Ectodermal cell (in vitro differentiated cells): Measurements from ENCODE around the gene KLF12.

ENCODE experiments used
- H3K27ac ChIP-seq: 2 replicates; pipeline ENCODE4 v1.7.0; 2013; ENCODE audit warnings: mild to moderate bottlenecking, low read depth, low read length; ENCODE audit not compliant: insufficient read depth, poor library complexity, severe bottlenecking
- H3K27me3 ChIP-seq: 2 replicates; pipeline ENCODE4 v1.7.0; 2013; ENCODE audit warnings: mild to moderate bottlenecking, low read length; ENCODE audit not compliant: insufficient read depth, control insufficient read depth, poor library complexity, severe bottlenecking
- H3K36me3 ChIP-seq: one replicate; pipeline ENCODE4 v1.7.0; 2013; ENCODE audit warnings: low read length; ENCODE audit not compliant: control insufficient read depth, insufficient read depth
- H3K4me1 ChIP-seq: one replicate; pipeline ENCODE4 v1.7.0; 2013; ENCODE audit warnings: low read length; ENCODE audit not compliant: control insufficient read depth, insufficient read depth
- H3K4me3 ChIP-seq: 2 replicates; pipeline ENCODE4 v1.7.0; 2013; ENCODE audit warnings: low read depth, low read length, control low read depth; ENCODE audit not compliant: insufficient read depth
- H3K9me3 ChIP-seq: 2 replicates; pipeline ENCODE4 v1.7.0; 2013; ENCODE audit warnings: mild to moderate bottlenecking, low read length, moderate library complexity; ENCODE audit not compliant: control insufficient read depth
- WGBS, 2 experiments: methylation state at CpG; one replicate each; pipeline ENCODE4 v1.1.7; 2013; ENCODE audit warnings: missing lambda C conversion rate in 2 of 2; 5-methylcytosine and 5-hydroxymethylcytosine counted together

Gene KLF12

DNA sequence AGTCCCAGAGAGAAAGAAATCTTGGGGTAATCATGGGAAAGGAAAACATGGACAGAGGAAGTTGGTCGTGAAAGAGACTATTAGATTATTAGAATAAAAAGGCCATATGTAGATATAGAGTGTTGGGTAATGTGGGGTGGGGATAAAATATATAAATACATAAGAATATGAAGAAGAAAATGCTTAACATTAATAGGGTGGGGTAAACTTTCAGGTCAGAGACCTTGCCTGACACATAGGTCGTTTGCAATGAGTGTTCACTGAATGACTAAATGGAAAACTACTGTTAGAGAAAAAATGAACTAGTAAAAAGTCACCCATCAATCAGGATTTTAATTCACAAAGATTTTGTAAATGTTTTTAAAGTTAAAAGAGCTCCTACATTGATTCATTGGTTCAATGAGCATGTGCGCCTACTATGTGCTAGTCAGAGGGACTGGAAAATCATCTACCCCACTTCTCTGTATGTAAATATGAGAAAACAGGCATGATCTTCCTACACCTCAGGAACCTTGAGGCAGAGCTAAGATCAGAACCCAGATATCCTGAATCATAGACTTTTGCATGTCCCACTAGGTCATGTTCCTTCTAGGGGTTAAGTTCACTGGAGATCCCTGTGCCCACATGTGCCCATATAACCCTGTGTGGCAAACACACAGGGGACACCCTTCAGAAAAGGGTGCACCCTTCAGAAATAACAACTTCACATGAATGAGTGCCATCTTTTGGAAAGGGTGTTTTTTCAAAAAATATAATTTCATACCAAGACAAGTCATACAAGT, 24.6 kb upstream of the KLF12 start:
- Histone ChIP-seq H3K4me1 (peaks cover 3% of the 10 kb centered on the region), H3K27ac (no peak overlapping the region), H3K36me3 (no peaks in the 10 kb centered on the region), H3K27me3 (no peaks in the 10 kb centered on the region), H3K9me3 (no peaks in the 10 kb centered on the region), H3K4me3 (no peak overlapping the region)
- WGBS, 2 experiments = 82 to 93% methylated on average over 2 to 3 of the region's 3 CpGs

DNA sequence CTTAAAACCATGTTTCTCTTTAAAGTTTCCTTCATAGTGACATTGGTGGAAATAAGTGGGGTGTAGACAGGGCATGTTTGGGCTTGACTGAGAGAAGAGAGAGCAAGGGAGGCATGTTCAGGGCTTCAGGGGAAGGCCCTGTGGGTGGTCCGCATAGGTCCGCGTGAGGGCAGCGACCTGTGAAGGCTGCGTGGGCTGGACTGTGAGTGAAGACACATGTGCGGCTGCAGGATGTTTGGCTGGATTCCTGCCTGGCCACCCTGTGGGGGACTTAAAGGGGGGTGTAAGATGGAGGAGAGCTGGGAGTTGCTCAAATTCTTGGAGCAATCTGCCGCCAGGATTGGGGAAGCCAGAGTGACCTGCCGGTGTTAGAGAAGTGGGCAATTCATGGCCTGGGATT, 23.8 kb upstream of the KLF12 start:
- Histone ChIP-seq H3K27ac (no peak overlapping the region), H3K27me3 (no peaks in the 10 kb centered on the region), H3K4me3 (no peak overlapping the region), H3K4me1 (peaks cover 3% of the 10 kb centered on the region), H3K9me3 (no peaks in the 10 kb centered on the region), H3K36me3 (no peaks in the 10 kb centered on the region)
- WGBS, 2 experiments = 92 to 94% methylated on average over 8 of the region's 8 CpGs

DNA sequence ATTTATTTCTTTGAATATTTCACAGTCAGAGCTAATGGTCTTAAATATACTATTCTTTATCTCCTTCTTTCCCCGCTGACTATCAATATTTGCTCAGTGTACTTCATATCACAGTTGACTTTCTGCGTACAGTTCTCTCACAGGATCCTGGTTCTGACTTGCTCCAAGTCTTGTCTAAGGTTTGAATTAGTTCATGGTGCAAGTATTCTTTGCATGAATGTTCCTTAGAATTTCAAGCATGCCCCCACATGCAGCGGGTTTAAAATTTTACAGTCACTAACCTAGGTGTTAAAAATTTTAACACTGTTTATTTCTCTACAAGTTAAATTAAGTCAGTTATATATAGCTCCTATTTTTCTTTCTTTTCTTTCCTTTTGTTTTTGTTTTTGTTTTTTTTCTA, 20.8 kb upstream of the KLF12 start:
- WGBS, 2 experiments = 91 to 100% methylated on average over 2 of the region's 3 CpGs
- H3K9me3 ChIP-seq = no peaks in the 10 kb centered on the region
- no peaks in the 10 kb centered on the region for H3K36me3 ChIP-seq
- H3K4me3 ChIP-seq = no peak overlapping the region
- H3K27ac ChIP-seq = no peak overlapping the region
- H3K4me1 ChIP-seq = peaks cover 3% of the 10 kb centered on the region
- no peaks in the 10 kb centered on the region for H3K27me3 ChIP-seq

DNA sequence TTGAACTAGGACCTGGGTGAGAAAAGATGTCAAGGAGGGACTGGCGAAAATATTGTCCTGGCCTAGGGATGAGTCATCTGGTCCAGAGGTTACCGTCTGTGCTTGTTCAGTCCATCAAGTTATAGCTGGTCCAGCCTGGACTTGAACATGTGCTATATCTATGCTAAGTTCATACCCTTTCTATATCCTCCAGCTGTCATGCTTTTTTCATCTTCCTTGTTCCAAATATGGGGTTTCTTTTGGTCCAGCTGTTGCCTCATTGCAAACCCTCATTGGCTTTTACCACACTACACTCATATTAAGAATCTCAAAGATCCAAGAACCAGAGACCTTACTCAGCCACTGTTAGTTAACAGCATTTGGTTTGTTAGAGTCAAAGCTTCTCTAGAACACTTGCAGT, 19.1 kb upstream of the KLF12 start:
- no peaks in the 10 kb centered on the region for H3K27me3 ChIP-seq
- no peak overlapping the region for H3K27ac ChIP-seq
- H3K4me1 ChIP-seq = peaks cover 3% of the 10 kb centered on the region
- no peaks in the 10 kb centered on the region for H3K9me3 ChIP-seq
- H3K36me3 ChIP-seq = no peaks in the 10 kb centered on the region
- WGBS, 2 experiments = 45% methylated on average over 2 of the region's 2 CpGs
- no peak overlapping the region for H3K4me3 ChIP-seq

DNA sequence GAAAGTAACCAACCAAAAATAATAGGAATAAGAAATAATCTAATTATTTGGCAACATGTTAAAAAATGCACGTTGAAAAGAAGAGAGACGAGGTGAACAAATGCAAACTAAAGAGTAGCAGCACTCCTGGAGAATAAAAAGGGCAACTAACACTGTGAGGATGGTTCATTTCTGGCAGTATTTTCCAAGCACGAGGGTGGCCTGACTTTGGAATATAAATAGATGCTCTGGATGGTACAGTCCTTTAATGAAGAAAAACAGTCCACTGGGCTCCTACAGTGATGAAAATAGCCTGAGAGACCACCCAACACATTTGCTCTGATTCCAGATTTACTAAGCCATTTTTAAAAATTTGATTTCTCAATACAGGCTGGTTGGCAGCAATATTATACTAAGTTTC, 17.7 kb upstream of the KLF12 start:
- Histone ChIP-seq H3K4me1 (no peaks in the 10 kb centered on the region), H3K27ac (no peak overlapping the region), H3K27me3 (no peaks in the 10 kb centered on the region), H3K36me3 (no peaks in the 10 kb centered on the region), H3K4me3 (no peak overlapping the region), H3K9me3 (no peaks in the 10 kb centered on the region)
- WGBS, 2 experiments = 59 to 61% methylated on average over 3 of the region's 3 CpGs

DNA sequence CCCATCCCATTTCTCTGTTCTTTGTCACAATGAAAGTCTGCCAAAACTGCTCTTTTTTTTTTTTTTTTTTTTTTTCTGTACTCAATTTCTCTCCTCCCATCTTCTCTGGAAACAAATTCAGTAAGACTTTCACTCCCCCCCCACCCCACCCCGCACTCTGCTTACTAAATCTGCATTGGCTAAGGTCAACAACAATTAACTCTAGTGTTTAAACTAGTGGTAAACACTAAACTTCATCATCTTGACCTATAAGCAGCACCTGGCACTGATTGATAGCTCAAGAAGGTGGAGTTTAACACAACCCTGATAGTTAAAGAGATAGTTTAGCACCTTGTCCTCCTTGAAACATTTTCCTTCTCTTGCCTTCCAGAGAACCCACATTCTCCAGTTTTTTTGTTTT, 14.1 kb upstream of the KLF12 start:
- no peaks in the 10 kb centered on the region for H3K9me3 ChIP-seq
- 100% methylated on average over 1 of the region's 1 CpG; no CpG with 5 or more reads in 1 of the 2 experiments for WGBS, 2 experiments
- H3K4me1 ChIP-seq = no peaks in the 10 kb centered on the region
- H3K27ac ChIP-seq = no peak overlapping the region
- H3K4me3 ChIP-seq = no peak overlapping the region
- no peaks in the 10 kb centered on the region for H3K27me3 ChIP-seq
- H3K36me3 ChIP-seq = no peaks in the 10 kb centered on the region

DNA sequence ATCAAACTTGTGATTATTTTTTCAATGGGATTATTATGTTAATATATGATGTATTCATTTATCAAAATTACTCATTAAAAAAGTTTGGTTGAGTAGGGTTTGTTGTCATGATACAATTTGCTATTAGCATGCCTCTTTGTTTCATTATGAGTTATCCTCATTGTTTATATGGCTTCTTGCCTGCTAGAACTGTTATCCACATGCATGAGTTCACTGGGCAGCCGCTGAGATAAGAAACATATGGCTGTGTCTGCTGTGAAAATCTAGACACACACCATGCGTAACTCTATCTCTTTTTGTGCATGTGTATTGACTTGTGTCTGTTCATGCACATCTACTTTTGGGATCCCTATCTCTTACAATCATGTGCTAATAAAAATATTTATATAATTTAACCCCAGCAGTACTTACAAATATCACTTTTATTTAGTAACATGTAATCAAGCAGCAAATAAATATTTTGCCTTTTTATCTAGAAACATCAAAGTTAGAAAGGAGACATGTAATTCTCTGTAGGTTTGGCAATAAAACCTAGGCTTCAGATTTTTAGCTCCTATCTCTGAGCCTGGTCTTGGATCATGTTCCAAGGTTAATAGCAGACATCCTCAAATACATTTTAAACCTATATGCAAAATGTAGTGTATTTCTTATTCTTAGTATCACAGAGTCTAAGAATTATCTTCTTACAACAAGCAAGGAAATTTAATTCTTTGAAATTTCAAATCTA, 11.2 kb upstream of the KLF12 start:
- Histone ChIP-seq H3K27ac (no peak overlapping the region), H3K9me3 (no peaks in the 10 kb centered on the region), H3K27me3 (no peaks in the 10 kb centered on the region), H3K4me1 (no peaks in the 10 kb centered on the region), H3K4me3 (no peak overlapping the region), H3K36me3 (no peaks in the 10 kb centered on the region)
- WGBS, 2 experiments = 100% methylated on average over 2 of the region's 2 CpGs

DNA sequence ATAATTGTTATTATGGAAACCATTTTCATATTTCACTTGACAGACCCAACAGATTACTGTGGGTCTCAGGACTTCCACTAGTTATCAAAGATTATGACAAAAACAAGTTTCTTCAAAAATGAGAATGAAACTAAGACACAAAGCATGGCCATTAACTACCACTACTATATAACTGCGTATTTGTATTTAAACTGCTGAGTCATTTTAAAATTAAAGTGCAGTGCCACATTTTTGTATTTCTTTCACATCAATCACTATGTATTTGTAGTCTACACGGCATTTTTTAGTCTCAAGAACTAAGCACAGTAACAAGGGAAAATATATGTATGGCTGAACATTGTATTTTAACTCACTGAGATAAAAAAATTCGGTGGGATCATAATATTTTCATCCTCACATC, 10.1 kb upstream of the KLF12 start:
- H3K4me1 ChIP-seq = no peaks in the 10 kb centered on the region
- H3K27me3 ChIP-seq = no peaks in the 10 kb centered on the region
- 100% methylated on average over 2 of the region's 3 CpGs for WGBS, 2 experiments
- H3K9me3 ChIP-seq = no peaks in the 10 kb centered on the region
- H3K4me3 ChIP-seq = no peak overlapping the region
- H3K27ac ChIP-seq = no peak overlapping the region
- H3K36me3 ChIP-seq = no peaks in the 10 kb centered on the region

DNA sequence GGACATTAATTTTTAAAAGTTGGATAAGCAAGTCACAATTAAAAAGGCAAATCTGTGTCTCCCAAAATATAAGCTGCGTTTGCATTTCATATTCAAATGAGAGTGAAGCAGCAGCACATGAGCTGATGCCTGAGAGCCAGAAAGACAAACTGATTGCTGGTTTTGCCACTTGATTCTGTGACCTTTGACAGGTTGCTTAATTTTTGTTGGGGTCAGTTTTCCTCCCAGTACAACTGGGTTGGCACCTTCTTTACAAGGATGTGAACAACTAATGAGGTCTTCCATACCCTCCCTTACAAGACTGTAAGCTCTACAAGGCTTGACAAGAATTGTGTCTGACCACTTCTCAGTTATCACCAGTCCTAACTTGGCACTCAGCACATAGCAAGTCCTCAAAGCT, 8.1 kb upstream of the KLF12 start:
- Histone ChIP-seq H3K27ac (no peak overlapping the region), H3K9me3 (no peaks in the 10 kb centered on the region), H3K36me3 (no peaks in the 10 kb centered on the region), H3K4me1 (no peaks in the 10 kb centered on the region), H3K4me3 (no peak overlapping the region), H3K27me3 (peaks cover 2% of the 10 kb centered on the region)
- 87 to 94% methylated on average over 1 of the region's 1 CpG for WGBS, 2 experiments

DNA sequence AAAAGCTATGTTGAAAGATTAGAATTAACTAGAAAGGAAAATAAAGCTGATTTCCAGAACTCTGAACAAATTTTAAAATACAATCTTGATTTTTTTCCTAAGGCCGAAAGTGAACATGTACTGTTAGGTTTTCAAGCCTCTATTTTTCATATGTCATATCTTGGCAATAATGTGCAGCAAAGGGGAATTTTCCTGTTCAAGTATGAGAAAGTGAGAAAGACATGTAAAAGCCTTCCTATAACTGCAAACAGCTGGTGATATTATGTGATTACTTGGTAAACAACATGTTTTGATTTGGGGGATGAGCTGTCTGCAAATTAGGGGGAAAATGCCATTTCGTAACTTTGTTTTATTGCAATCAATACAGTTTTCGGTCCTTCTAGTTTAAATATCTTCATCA, 4.0 kb upstream of the KLF12 start:
- no peaks in the 10 kb centered on the region for H3K9me3 ChIP-seq
- no peak overlapping the region for H3K4me3 ChIP-seq
- WGBS, 2 experiments = 87 to 95% methylated on average over 3 of the region's 3 CpGs
- H3K27ac ChIP-seq = no peak overlapping the region
- H3K36me3 ChIP-seq = no peaks in the 10 kb centered on the region
- H3K27me3 ChIP-seq = peaks cover 12% of the 10 kb centered on the region
- no peaks in the 10 kb centered on the region for H3K4me1 ChIP-seq
